Coronary artery (tissue), 2 donors: ENCODE data around the gene TMEM39A.

Source experiments
- DNase-seq: peaks from one replicate; pipeline ENCODE4 v3.0.0-alpha.2; 2017; ENCODE audit warnings: low spot score
- H3K27ac ChIP-seq, 2 donors: fragments of 200-600 bp; sonication (generic); one replicate each; pipeline ENCODE4 v1.5.1; 2016 to 2019
- H3K4me3 ChIP-seq: fragments of 200-600 bp; sonication (generic); 2 replicates; pipeline ENCODE4 v1.5.1; 2016; ENCODE audit warnings: mild to moderate bottlenecking, moderate library complexity
- TF ChIP-seq, protein P1 (sequence below): fragments of 200-600 bp; sonication (generic); IDR thresholded peaks from one replicate; pipeline ENCODE4 v1.5.1; 2019; ENCODE audit warnings: antibody characterized with exemption

TMEM39A gene

DNA sequence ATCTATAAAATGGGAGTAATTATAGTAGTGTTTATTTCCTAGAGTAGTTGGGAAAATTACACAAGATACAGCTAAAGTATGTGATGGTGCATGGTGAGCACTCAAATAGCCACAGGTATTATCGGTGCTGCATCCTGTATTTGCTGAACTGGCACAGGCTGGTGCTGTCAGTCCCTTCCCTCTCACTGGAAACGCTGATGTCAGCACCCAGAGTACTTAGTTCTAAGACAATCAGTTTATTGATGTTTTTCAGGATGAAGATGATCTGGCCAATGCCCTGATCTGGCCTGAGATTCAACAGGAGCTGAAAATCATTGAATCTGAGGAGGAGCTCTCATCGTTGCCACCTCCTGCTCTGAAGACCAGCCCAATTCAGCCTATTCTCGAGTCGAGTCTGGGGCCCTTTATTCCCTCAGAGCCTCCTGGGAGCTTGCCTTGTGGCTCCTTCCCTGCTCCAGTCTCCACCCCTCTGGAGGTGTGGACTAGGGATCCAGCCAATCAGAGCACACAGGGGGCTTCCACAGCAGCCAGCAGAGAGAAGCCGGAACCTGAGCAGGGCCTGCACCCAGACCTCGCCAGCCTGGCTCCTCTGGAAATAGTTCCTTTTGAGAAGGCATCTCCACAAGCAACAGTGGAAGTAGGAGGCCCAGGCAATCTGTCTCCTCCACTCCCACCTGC, 49.7 kb downstream of the TMEM39A start:
- TF ChIP-seq, protein P1, sequence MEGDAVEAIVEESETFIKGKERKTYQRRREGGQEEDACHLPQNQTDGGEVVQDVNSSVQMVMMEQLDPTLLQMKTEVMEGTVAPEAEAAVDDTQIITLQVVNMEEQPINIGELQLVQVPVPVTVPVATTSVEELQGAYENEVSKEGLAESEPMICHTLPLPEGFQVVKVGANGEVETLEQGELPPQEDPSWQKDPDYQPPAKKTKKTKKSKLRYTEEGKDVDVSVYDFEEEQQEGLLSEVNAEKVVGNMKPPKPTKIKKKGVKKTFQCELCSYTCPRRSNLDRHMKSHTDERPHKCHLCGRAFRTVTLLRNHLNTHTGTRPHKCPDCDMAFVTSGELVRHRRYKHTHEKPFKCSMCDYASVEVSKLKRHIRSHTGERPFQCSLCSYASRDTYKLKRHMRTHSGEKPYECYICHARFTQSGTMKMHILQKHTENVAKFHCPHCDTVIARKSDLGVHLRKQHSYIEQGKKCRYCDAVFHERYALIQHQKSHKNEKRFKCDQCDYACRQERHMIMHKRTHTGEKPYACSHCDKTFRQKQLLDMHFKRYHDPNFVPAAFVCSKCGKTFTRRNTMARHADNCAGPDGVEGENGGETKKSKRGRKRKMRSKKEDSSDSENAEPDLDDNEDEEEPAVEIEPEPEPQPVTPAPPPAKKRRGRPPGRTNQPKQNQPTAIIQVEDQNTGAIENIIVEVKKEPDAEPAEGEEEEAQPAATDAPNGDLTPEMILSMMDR, result no peak
- Histone ChIP-seq H3K27ac (no peak overlapping the region), H3K4me3 (no peak overlapping the region)
- no peak for DNase-seq

DNA sequence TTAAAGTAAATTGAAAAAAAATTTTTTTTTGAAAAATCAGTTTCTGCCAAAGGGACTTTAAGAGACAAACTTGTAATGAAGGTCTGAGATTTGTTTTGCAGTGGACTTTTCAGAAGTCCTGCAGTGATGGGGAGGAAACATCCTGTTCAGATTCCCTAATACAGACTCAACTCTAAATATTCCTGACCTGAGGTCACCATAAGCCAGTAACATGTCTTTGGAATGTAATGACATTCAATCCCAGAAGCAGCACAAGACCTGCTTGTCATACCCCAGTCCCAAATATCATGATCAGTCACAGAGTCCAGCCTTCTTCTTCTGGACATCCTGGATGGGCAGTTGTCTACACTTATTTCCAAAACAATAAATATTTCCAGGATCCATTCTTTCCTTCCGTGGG, 53.6 kb downstream of the TMEM39A start:
- TF ChIP-seq, protein P1, result no peak

DNA sequence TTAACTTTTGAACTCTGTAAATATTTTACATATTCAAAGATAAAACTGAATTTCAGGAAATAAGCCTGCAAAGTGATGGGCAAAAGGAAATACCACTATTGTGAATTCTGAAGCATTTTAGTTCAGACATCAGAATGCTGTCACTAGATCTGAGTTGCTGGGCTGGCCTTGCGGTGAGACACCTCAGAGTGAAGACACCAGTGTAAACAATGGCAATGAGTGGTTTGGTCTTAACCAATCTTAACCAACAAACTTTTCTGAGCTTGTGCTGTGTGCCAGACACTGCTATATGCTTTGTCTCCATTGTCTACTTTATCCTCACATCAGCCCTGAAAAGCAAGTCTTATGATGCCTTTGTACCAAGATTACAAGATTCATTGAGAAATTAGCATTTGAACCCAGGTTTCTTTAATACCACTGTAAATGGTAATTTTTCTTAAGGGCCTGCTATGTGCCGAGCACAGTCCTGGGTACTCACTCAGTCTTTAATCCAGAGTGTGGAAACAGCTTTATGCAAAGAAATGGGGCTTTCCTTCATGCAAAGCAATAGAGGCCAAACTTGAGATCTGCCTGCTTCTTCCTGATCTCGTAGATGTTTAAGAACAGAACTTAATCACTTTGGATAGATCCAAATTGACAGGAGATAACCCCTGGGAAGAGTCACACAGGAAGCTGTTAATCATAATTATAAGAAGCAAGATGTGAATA, 55.0 kb downstream of the TMEM39A start:
- DNase-seq, result no peak
- H3K4me3 ChIP-seq, result no peak overlapping the region
- no peak overlapping the region for H3K27ac ChIP-seq
- TF ChIP-seq, protein P1, result no peak

More for the DNA sequence above, 53.6 kb downstream of the TMEM39A start:
- Histone ChIP-seq H3K4me3 (no peak overlapping the region), H3K27ac (no peak overlapping the region)
- DNase-seq, result no peak

DNA sequence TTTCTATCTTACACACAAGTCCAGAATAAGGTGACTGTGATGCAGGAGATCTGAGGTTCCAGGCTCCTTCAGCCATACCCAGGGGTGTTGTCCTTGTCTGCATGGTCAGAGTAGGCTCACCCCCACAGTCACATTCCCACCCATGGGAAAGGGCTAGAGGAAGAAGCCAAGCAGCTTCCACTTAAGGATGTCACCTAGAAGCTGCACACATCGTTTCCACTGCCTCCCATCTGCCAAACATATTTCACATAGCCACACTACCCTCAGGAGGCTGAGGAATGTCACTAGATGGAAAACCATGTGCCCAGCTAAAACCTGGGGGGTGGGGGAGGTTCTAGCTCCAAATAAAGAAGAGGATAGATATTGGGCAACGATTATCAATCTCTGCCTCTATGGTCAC, 58.1 kb downstream of the TMEM39A start:
- TF ChIP-seq, protein P1, result no peak

DNA sequence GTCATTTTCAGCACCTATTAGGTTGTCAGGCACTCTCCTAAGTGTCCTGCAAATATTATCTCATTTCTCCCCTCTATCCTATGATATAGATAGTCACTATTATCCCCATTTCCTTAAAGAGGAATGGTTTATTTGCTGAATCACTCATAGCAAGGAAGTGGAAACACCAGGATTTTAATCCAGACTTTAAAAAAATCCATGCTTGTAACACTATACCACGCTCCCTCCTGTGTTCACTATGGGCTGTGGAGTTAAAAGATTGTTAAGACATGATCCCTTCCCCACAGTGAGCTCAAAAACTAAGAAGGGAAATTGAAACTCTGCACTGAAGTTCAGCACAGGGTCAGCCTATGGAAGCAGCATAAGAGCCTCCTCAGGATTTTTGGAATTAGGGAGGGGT, 60.2 kb downstream of the TMEM39A start:
- Histone ChIP-seq H3K4me3 (no peak overlapping the region), H3K27ac (no peak overlapping the region)
- no peak for DNase-seq
- TF ChIP-seq, protein P1, result no peak

More for the DNA sequence above, 58.1 kb downstream of the TMEM39A start:
- no peak for DNase-seq
- Histone ChIP-seq H3K4me3 (no peak overlapping the region), H3K27ac (no peak overlapping the region)

DNA sequence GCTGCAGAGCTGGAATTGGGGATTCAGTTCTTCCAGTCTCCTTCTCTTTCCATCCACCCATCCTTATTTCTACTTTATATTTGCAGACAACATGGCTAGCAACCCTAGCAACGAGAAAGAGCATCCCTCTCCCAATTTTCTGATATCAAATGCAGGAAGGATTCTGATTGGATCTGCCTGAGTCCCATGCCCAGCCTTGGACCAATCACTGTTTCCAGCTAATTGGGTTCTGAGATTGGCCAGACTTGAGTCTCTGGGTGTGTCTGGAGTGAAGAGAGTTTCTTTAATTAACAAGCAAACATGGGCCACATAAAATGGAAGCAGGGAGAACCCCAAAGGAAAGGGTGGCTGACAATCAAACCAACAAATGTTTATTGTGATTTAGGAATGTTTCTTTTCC, 60.6 kb downstream of the TMEM39A start:
- no peak overlapping the region for H3K27ac ChIP-seq
- no peak for DNase-seq

More for the DNA sequence above, 60.6 kb downstream of the TMEM39A start:
- H3K4me3 ChIP-seq, result no peak overlapping the region
- TF ChIP-seq, protein P1, result no peak
